Mucosa of rectum (tissue), 2 donors: Measurements from ENCODE around the gene IL4I1.

ENCODE experiments used
- H3K27ac ChIP-seq, 2 donors: one replicate each; pipeline ENCODE4 v1.7.0; 2013; ENCODE audit warnings: inconsistent platforms in 2 of 2, low read depth in 2 of 2, low read length in 2 of 2
- H3K27me3 ChIP-seq, 2 donors: one replicate each; pipeline ENCODE4 v1.7.0; 2013; ENCODE audit warnings: low read length in 2 of 2; ENCODE audit not compliant: control insufficient read depth in 2 of 2, insufficient read depth in 2 of 2
- H3K36me3 ChIP-seq, 2 donors: one replicate each; pipeline ENCODE4 v1.7.0; 2013; ENCODE audit warnings: low read length in 2 of 2; ENCODE audit not compliant: control insufficient read depth in 2 of 2, insufficient read depth in 2 of 2
- H3K4me1 ChIP-seq, 2 donors: one replicate each; pipeline ENCODE4 v1.7.0; 2013; ENCODE audit warnings: low read length in 2 of 2, mild to moderate bottlenecking in 1 of 2; ENCODE audit not compliant: control insufficient read depth in 2 of 2, insufficient read depth in 2 of 2
- H3K4me3 ChIP-seq, 2 donors: one replicate each; pipeline ENCODE4 v1.7.0; 2013; ENCODE audit warnings: low read length in 2 of 2
- H3K9ac ChIP-seq, 2 donors: one replicate each; pipeline ENCODE4 v1.7.0; 2013; ENCODE audit warnings: low read length in 2 of 2, low read depth in 1 of 2, mild to moderate bottlenecking in 1 of 2
- H3K9me3 ChIP-seq, 2 donors: one replicate each; pipeline ENCODE4 v1.7.0; 2013; ENCODE audit warnings: low read length in 2 of 2; ENCODE audit not compliant: control insufficient read depth in 2 of 2
- donor health status: healthy.
- donor health status: Normal muscosa, but diverticular disease.

Gene IL4I1

DNA sequence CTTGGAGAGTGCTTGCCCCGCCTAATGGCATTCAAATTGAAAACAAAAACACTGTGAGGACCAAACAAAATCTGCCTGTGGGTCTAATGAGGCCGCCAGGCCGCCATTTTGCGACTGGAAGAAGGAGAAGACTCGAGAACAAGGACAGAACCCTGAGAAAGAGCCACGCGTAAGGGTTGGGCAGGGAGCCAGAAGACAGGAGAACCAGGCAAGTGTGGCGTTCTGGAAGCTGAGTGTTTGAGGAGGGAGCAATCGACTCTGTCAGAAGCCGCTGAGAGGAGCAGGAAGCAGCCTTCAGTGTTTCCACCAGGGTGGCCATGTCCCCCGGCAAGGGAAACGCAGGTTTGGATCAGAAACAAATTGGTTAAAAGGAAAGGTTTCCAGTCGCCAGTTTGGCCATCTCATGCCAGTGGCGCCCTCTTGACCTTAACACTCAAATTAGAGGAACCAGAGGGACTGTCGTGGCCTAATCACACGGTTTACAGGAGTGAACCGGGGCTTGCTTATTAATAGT is 55.9 kb downstream of the IL4I1 start:
- Histone ChIP-seq H3K4me1 (no peaks in the 10 kb centered on the region), H3K4me3 (no peak overlapping the region), H3K9ac (no peak overlapping the region), H3K27me3 (no peaks in the 10 kb centered on the region), H3K36me3 (peaks cover 22 to 33% of the 10 kb centered on the region in 2 donors), H3K9me3 (no peaks in the 10 kb centered on the region), H3K27ac (no peak overlapping the region)

GRCh38 chr19:49840321-49840720 is 56.4 kb downstream of the IL4I1 start:
- H3K36me3 ChIP-seq = peaks cover 24 to 34% of the 10 kb centered on the region in 2 donors
- H3K4me3 ChIP-seq = no peak overlapping the region
- H3K9me3 ChIP-seq = no peaks in the 10 kb centered on the region
- H3K27ac ChIP-seq = no peak overlapping the region
- no peak overlapping the region for H3K9ac ChIP-seq
- no peaks in the 10 kb centered on the region for H3K27me3 ChIP-seq
- H3K4me1 ChIP-seq = no peaks in the 10 kb centered on the region

DNA sequence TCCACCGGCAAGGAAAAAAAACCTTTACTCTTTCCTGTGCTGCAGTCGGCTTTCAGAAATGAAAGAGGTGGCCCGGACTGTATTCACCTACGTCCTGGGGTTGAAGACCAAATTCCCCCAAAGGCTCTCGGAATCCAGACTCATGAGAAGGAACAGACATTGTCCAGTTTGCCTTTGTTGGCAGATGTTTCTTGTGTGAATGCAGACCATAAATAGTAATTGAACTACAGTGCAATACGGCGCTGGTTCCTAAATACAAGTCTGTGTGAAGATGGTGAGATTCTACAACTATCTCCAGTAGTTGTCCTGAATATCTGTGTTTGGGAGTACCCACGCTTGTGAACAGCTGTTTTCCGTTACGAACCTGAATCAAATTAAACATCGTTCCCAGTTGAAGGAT is 57.0 kb downstream of the IL4I1 start:
- H3K36me3 ChIP-seq = peaks cover 30 to 40% of the 10 kb centered on the region in 2 donors

More for the DNA sequence above, 57.0 kb downstream of the IL4I1 start:
- no peak overlapping the region for H3K27ac ChIP-seq
- H3K9me3 ChIP-seq = no peaks in the 10 kb centered on the region
- no peaks in the 10 kb centered on the region for H3K27me3 ChIP-seq
- H3K4me1 ChIP-seq = no peaks in the 10 kb centered on the region
- no peak overlapping the region for H3K4me3 ChIP-seq
- H3K9ac ChIP-seq = no peak overlapping the region
